Measurements from ENCODE around the gene MSI1.

DNA sequence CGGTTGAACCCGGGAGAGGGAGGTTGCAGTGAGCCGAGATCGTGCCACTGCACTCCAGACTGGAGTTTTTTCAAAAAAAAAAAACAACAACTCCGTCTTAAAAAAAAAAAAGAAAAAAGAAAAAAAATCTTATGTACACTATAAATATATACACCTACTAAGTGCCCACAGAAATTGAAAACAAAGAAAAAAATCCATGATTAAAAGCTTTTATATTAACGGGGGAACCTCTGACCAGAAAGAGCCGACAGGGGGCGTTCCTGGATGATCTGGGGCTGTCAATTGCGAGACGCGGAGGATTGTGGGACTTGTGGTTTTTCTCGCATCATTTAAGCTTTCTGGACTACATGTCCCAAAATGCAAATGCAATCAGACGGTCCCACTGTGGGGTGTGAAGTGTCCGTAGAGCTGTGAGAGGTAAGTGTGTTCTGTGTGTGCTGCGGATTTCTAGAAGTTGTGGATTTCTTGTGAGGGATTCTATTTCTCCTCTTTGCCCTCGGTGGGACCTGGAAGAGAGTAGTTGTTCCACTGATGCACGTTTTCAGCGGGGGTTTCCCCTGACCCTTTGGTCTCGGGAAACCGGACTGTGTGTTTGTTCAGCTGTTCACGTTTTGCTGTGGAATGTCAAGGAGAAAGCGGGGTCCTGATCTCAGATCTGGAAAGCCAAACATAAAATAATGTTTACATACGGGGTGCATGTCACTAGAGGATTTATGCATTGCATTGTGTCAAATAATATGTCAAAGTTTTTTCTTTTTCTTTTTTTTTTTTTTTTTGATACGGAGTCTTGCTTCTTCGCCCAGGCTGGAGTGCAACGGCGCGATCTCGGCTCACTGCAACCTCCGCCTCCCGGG lies 66.8 kb downstream of the MSI1 start, which contains the start of gene SIRT4:
- TF ChIP-seq SIN3A (IDR thresholded peaks at IDR 0.05; ENCODE audit: borderline replicate concordance, insufficient read depth, low read depth, low read length) (peak; percentile 75; the same call in 1 of the 2 replicates), CTCF (IDR thresholded peaks at IDR 0.05) (peak; percentile 98), POLR2AphosphoS5 (IDR thresholded peaks at IDR 0.05; ENCODE audit: low read depth, low read length) (peak; percentile 57; the same call in 1 of the 2 replicates), REST (IDR thresholded peaks at IDR 0.05; ENCODE audit: insufficient read depth in 1 of 2, low read depth in 2 of 2, low read length in 1 of 2) (no peak), TCF7L2 (IDR thresholded peaks at IDR 0.05; ENCODE audit: low read depth, low read length) (peak; percentile 75; the same call in 1 of the 2 replicates)

All from Panc1 (cell line).